NCI-H2081 treated with DMSO at 0.1 percent for 48 hours (cell line): ENCODE results near the gene SCN4A.
"Not testable (repeated sequence)": the region's sequence is repeated elsewhere in the genome, so short reads cannot be mapped to it uniquely, and the experiment has no call there.

Experiments used
- DNase-seq: peaks from one replicate; lab custom pipeline; 2025; lab: John Stamatoyannopoulos, UW

The SCN4A gene

DNA sequence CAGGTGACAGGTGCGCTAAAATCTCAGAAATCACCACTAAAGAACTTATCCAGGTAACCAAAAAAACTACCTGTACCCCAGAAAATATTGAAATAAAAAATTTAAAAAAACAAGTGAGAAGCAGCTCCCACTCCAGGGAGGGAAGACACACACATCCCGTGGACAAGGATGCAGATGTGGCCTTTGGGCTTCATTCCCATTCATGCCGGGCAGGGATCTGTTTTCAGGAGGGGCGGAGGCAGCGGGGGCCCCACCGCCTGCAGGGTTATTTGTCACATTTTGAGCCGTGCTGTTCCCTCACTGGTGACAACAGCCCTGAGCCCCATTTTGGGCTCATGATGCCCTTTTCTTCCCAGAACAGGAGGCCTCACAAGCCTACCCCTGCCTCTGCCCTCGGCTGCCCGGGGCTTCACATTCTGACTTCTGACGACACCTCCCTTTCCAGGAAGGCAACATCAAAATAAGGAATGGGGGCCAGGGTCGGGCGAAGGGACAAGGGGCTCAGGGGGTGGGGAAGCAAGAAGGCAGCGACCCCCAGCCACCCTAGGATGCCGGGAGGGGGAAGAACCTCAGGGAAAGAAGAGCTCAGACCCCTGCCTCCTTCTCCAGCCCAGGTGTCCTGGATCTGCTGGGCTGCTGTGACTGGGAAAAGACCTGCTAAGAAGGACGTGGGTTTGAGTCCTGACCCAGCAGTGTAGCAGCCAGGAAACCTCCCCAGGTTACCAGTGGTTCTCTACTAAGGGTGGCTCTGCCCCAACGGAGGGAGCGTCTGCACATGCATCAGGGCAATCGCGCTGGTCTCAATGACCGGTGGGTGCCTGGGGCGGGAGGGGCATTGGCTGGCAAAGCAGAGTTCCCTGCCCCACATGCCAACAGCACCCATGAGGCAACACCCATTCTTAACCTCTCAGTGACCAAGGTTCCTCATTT, 38.3 kb downstream of the SCN4A start:
- DNase-seq: no peak

DNA sequence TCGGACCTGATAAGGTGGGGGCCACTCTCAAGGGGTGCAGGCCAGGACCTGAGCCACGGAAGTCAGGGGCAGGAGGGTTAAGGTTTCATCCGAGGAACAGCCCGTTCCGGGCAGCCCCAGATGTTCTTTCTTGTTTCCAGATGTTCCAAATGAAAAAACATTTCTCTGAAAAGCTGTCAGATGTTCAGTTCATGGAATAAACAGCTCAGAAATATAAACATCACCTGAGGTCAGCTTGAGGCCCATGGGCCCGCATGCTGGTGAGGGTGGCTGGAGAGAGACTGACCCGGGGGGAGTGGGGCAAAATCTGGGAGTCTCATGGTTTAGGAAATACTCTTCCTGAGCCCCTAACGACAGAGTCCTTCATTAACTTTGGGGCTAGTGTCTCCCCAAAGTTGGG, 39.1 kb downstream of the SCN4A start:
- DNase-seq: no peak

DNA sequence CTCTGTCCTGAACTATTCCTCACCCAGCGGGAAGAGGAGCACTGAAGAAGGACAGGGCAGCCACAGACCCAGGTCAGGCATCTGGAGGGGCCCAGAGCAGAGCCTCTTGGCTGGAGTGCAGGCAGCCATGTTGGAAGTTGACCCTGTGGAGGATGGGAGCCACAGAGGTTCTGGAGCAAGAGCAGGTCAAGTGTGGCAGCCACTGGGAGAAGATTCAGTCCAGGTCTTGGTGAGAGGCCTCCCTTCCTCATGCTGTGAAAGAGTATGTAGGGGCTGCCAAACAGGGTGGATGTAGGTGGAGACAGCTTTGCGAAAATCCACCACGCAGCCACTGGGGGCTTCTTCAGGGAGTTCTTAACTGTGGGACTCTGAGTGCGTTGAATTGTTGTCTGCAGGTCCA, 40.0 kb downstream of the SCN4A start:
- DNase-seq: no peak

DNA sequence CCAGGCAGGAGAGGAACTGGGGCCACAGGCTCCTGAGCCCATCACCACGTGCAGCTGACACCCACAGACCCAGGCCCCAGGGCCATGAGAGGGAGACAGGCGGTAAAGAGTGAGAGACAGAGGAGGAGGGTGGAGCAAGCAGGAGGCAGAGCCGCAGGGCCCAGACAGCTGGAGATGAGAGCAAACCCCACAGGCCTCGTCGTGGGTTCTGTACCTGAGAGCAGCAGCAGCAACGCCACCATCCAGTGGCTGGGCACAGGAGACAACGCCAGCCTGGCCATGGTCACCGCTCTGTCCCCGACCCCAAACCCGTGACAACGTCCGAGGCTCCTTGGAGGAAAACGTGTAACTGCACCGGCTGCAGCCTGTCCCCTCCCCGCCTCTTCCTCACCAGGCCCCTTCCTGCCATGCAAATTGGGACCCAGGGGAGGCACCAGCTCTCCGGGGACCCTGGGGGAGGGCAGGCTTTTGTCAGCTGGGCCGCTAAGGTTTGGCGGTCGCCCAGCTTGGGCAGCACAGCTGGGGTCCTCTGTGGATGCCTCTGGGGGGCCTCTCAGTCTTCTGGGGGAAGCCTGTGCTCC, 40.6 kb downstream of the SCN4A start, which contains the start of gene CD79B:
Gene CD79B, minus strand, starts transcription at position 351 of the 581 bp plus-strand sequence. Its CDS starts 70 bp downstream, at position 281.
- no peak for DNase-seq

DNA sequence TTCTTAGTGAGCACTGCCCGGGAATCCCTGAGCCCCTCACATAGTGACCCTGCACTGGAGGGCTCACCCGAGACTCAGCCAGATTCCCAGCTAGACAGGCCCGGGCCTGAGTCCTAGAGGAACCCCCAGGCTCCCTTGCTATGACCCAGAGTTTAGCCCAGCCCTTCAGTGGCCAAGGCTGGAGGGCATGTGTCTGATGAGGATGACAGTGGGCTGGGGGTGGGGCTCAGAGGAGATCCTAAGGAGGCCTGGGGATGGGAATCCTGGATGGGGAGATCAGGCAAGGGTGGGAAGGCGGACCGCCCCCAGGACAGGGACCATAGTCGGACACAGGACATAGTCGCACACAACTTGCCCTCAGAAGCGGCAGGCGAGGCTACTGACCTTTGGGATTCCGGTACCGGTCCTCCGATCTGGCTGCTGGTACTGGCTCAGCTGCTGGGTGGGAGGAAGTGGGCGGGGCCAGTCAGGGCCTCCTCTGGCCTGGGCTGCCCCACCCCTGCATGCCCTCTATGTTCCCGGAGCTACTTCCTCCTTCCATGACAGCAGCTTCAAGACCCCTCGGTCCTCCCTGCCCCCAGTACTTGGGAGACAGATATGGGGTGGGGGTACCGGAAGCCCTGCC, 41.7 kb downstream of the SCN4A start:
- no peak for DNase-seq

DNA sequence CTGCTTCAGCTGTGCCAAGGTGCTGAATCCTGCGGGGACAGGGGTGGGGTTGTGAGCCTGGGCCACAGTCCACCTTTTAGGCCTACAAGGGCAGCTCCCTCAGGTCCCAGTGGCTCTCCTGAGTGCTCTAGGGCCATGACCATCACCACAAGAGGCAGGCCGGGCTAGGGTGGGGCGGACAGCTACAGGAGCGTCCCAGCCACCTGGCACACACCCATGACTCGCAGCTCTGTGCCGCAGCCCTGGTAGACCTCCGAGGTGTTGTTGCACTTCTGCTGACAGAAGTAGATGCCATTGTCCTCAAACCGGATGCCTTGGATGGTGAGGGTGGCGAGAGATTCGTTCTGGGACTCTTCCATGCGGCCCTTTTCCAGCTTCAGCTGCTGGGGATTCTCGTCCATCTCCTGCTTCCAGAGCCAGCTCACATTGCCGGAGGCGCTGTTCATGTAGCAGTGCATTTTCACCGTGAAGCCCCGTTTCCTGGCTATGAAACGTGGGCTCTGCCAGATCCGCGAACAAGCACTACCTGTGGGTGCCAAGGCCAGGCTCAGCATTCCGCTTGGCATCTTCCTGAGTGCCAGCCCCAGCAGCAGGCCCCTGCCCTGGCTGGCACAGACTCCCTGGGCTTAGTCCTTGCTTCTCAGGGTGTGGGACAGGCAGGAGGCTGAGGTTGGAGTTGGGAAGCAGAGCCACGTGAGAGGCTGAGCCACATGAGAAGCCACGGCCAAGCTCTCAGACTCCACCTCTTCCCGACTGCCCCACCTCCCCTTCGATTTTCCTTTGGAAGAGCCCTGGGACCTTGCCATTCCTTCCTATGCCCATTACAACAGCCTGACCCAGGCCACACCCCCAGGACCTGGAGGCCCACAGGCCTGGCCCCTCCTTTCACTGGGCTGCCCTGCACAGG, 42.6 kb downstream of the SCN4A start:
- DNase-seq: no peak

DNA sequence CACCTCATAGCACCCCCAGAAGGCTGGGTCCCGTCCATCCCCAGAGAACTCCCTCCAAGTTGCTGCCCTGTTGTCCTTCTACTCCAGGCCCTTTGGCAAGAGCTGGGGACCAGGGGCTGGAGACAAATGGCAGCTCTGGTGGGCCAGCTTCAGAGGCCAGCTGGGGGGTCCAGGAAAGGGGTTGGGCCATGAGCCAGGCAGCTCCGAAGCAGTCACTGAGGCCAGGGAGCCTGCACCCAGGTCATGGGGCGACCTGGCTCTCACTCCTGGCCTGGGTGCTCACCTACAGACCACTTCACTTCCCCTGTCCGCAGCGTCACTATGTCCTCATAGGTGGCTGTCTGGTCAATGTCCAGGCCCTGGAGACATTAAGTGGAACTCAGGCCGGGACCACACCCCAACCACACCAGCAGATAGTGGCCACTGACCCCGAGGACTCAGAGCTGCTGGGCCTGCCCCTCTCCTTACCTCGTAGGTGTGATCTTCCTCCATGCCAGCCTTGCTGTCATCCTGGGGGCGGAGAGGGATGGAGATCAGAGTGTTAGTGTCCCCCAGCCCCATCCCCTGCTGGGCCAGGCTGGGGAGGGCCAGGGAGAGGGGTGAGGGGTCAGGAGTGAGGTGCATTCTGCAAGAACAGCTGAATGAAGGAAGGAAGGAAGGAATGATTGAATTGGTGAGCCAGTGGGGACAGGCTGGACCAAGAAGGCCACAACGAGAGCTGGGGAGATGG, 43.6 kb downstream of the SCN4A start:
- DNase-seq: no peak

DNA sequence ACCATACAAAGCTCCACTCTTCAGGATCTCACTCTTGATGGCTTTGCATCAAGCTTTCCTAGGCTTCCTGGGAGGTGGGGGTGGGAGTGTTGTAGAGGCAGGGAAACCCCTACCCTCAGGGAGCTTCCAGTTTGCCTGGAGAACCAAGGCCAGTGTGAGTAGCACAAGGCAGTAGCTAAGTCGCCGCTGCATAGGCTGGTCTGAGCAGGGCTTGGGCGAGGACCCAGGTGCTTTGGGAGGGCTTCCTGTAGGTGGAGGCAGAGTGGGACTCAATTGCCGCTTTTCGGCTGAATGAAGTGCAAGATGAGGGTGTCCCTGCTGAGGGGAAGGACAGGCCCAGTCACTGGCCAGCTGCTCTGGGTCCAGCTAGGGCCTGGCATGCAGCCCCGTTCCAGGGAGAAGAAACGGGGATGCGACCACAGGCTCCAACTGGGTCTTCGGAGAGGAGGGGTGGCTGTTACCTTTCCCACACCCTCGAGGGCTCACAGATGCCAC, 44.5 kb downstream of the SCN4A start:
- no peak for DNase-seq

DNA sequence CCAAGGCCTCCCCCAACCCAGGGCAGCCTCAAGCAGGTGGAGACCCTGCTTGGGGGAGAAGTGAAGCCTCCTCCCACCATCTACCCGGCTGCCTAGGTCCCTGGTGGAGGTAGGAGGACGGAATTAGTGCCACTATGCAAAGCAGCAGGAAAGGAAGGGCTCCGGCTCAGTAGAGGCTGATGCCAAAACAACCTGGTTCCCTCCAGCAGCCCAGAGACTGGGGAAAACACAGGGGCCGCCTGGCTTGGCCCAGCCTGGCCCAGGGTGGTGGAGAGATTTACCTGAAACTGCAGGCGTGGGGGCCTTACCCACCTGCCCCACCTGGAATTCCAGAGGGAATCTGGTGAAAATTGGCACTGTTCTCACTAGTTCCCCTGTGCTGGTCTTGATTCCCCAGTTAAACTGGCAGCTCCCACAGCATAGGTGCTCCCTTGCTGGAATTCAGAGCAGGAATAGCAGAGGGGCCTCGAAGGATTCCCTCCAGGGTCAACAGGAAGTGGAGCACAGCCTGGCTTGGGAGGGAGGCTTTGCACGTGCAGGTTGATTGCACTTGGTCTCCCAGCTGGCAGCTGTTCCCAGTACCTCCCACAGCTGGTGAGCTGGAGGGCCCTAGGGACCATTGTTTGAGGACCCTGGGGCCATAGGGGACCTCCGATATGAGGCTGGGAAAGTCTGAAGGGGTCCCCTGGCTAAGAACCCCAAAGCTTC, 45.1 kb downstream of the SCN4A start:
- DNase-seq: no peak

DNA sequence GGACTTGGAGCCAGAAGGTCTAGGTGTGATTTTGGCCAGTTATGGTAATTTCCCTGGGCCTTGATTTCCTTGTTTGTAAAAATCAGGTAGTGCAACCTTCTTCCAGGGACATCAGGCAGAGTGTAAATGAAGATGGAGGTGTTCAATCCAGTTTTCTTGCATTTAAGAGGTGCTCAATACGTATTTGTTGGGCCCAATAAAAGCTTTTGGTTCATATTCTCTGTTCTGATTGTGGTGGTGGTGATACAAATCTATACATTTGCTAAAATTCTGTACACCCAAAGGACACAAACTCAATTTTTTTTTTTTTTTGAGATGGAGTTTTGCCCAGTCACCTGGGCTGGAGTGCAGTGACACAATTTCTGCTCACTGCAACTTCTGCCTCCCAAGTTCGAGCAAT, 46.6 kb downstream of the SCN4A start:
- DNase-seq: no peak

DNA sequence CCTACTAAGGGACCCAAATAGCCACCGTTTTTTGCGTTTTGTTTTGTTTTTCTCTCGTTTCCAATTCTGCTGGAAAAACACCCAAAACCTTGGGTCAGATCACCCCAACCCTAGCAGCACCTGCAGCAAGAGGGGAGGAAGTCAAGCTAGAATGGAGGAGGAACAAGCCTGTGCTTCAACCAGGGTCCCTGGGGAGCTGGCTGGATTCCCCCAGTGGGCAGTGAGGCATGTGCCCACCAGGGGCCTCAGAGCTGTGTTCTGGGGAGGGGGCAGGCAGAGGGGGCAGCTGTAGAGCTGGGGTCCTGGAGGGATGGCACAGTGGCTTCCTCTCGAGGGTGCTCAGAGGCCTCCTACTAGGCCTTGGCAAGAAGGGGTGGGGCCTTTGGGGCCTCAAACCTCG, 47.1 kb downstream of the SCN4A start:
- no peak for DNase-seq

DNA sequence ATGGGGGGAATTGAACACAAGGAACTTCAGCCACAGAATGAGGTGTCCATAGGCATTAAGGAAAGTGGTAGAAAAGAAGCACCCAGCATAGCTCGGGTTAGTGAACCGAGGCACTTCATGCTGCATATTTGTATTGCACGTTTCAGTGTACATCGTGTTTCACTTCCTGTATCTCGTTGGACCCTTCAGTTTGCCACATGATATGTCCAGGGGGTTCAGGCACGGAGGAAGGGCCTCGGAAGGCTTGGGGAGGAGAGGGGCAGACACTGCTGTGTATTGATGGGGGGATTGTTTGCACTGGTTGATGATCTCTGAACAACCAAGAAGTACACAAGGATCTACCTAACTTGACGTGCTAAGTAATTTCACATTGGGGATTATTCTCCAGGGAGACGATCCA, 50.3 kb downstream of the SCN4A start:
- DNase-seq: not testable (repeated sequence)

DNA sequence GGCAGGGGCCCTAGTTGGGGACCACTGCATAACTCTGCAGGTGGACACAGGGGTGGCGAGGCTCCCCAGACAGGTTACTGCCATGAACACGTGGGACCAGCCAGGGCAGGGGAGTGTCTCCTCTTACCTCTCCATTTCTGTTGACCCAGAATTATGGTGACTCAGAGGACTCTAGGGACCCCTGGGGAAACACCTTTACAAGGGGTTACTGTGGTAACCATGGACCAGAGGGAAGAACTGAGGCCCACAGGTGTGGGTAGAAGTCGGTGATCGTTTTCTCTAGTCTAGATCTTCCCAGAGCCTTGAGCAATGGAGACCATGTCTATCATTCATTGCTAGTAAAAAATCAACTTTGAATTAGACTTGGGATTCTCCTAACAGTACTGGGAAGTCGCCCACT, 51.9 kb downstream of the SCN4A start:
- DNase-seq: not testable (repeated sequence)

DNA sequence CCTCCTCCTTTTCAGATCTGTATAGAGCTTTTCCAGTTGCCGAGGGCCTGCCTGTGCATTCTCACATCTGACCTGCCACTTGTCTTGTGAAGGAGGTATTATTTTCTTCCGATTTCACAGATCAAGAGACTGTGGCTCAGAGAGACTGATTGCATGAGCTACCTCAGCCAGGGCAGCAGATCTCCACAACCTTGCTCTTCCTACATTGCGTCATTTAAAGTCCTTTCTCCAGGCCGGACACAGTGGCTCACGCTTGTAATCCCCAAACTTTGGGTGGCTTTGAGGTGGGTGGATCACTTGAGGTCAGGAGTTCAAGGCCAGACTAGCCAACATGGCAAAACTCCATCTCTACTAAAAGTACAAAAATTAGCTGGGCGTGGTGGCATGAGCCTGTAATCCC, 52.7 kb downstream of the SCN4A start:
- not testable (repeated sequence) for DNase-seq

DNA sequence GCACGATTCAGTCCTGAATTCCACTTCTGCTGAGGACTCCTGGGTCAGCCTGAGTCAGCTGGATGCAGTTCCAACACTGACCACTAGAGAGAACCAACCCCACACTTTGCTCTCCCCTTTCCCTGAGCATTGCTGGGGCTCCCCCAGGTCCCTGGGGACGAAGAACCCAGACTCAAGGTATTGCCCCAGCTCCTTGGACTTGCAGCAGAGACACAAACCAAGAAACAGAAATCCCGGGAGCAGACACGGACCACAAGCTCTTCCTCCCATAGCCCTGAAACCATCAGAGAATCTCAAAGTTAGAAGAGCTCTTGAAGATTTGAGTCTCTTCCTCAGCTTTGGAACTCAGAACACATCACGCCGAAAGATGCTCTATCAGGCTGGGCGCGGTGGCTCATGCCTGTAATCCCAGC, 53.4 kb downstream of the SCN4A start:
- no peak for DNase-seq

DNA sequence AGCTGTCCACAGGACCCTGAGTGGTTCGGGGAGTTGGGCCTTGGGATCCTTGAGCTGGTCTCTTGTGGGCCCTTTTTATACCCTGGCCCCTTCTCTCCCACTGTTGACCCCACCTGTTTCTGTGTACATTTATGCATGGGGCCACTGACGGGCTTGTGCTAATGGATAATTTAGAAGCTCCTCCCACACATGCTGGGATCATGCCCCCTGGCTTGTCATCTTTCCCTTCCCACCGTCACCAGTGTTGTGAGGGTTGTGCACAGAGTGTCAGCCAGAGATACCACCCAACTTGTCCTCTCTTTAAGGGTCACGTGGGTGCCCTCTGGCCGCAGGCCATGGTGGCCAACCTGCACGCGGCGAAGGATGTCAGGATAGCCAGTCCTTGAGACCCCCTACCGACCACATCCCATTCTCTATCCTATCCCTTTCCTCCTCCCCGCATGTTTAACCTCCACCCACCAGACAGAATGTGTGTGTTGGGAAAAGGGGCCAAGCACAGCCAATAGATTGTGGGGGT, 53.9 kb downstream of the SCN4A start, which contains the start of gene GH1:
Gene GH1, minus strand, starts transcription at position 51 of the 517 bp plus-strand sequence. CDS start 63 bp downstream, outside the sequence.
- DNase-seq: not testable (repeated sequence)

DNA sequence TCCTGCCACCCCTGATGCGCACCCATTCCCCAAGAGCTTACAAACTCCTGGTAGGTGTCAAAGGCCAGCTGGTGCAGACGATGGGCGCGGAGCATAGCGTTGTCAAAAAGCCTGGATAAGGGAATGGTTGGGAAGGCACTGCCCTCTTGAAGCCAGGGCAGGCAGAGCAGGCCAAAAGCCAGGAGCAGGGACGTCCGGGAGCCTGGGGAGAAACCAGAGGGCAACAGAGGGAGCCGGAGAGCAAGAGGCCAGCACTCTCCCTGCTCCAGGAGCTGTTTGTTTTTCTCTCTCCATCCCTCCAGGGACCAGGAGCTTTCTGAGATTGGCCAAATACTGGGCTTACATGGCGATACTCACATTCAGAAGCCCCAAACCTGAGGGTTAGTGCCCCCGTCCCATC, 54.4 kb downstream of the SCN4A start:
- DNase-seq: no peak

DNA sequence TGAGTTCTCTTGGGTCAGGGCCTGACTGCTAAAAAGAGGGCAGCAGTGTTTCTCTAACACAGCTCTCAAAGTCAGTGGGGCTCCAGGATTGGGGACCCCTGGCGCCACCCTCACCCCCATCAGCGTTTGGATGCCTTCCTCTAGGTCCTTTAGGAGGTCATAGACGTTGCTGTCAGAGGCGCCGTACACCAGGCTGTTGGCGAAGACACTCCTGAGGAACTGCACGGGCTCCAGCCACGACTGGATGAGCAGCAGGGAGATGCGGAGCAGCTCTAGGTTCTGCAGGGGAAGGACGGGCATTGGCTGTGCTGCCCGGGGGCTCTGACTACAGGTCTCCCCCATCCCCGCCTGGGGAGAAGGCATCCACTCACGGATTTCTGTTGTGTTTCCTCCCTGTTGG, 55.1 kb downstream of the SCN4A start:
- DNase-seq: no peak

DNA sequence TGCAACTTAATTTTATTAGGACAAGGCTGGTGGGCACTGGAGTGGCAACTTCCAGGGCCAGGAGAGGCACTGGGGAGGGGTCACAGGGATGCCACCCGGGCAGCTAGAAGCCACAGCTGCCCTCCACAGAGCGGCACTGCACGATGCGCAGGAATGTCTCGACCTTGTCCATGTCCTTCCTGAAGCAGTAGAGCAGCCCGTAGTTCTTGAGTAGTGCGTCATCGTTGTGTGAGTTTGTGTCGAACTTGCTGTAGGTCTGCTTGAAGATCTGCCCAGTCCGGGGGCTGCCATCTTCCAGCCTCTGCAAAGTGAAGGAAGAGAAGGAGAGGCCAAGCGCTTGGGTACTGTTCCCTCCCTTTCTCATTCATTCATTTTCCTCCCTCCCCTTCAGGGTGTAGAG, 55.5 kb downstream of the SCN4A start:
- DNase-seq: not testable (repeated sequence)
